ENCODE data around the gene XPNPEP1.

Gene XPNPEP1

DNA sequence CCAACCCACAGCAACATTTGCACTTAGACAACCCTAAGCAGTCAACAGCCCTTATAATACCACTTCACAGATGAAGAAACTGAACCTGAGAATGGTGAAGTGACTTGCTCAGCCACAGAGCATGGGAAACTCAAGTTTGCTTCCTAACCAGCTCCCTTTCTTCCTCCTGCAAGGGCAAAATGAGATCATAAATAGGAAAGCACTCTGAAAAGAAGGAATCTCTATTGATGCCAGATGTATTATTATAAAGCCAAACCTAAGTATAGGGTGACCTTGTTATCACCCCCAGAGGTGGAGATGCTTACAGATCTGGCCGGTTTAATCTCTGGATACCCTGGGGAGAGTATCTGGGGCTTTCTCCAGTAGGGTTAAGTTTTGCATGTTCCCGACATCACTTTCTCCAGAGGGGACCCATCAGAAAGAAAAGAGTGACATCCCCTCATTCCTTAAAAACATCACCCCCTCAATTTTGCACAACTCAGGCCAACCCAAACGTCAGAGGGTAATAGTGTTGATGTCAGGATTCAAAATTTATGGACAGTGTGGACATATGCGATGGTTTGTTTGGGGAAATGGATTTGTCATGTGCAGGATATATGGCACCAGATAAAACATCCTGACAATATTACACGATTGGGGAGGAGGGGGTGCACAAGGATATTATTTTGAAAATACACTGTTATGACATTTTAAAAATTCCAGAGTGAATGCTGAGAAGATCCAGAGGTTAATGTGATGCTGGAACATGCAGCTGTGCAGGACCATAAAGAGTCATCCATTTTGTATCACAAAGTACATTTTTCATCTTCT is 24.0 kb upstream of the XPNPEP1 start:
- DNase-seq (ENCODE audit: low spot score), result no peak

DNA sequence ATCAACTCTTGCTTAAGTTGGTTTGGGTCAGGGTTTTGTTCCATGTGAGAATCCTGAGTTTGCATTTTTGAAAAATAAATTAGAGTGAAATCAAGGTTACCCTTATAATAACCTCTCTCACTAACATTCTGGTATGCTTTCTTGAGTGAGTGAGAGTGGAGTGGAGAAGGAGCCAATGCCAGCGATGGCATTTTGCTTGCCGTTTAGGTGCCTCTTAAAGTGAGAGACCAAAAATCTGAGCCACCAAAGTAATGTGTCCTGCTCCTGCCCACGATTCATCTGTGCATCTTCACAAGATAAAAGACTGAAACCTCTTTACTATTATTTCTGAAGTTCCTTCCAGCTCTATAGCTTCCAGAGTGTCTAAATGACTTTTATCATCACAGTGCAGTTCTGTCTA is 23.4 kb upstream of the XPNPEP1 start:
- DNase-seq (ENCODE audit: low spot score), result no peak

DNA sequence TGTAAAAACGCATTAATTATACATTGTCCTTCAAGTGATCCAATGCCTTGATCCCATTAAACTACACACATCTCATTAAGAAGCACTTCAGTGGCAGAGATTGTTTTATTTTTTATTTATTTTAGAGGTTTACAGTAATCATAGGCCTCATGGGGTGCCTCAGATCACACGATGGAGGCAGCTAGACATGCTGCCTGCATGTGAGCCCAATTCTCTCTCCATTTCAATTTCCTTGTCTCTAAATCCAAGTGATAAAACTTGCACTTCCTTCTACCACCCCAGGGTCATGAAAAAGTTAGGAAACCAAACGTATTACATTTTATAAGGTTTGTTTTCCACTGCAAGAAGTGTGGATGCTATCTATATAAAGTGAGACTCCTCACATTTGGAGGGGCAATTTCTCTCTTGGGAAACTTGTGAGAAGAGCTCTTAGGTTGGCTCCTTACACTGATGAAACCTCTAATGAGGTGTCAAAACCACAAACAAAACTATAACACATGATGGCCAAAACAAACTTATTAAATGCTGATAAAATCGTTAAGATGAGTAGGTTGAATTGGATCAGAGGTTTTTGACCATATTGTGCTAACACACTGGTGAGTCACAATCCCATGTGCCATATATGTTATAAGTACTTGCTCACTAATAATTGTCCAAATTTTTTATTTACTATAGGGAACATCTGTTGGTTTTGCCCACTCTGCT is 22.3 kb upstream of the XPNPEP1 start:
- no peak for DNase-seq (ENCODE audit: low spot score)

DNA sequence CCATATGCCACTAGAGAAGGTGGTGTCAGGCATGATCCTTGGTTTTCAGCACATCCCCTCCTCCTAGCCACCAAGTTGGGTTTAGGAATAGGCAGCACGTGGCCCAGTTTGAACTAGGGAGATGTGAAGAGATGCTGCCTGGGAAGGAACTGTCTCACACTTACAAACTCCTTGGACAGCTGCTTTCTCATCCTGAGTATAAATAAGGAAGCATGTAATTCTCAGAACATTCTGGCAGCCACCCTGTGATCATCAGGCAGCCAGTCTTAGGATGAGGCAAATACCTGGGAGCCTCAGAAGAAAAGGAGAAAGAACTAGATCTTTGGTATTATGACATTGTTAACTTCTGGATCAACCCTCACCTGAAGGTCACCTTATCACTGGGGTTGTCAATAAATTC is 21.3 kb upstream of the XPNPEP1 start:
- no peak for DNase-seq (ENCODE audit: low spot score)

DNA sequence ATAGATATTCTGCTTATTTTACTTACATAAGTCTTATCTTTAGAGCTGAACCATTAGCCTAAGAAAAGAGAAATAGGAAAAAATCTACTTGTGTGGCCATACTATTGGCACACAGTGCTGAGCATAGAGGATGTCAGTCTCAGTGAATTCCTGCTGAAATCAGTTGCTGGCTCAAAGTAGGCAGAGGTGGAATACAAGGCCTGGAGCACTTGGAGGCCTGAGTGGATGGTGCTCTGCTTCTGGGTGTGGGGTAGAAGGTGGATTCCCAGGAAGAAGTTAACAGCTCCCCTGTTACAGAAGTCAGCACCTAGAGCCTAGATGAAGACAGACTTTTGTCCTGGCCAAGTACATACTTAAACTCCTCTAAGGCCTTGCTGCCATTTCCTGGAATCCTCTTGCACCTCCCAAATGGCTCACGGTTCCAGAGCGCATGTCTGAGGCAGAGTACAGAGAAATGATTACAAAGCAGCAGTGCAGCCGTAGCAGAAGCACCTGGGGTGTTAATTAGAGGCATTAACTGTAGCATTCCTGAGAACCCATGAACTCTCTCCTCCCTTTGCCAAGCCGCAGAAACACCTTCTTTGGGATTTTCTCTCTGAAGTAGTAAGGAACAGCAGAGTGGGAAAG is 18.0 kb upstream of the XPNPEP1 start:
- no peak for DNase-seq (ENCODE audit: low spot score)

DNA sequence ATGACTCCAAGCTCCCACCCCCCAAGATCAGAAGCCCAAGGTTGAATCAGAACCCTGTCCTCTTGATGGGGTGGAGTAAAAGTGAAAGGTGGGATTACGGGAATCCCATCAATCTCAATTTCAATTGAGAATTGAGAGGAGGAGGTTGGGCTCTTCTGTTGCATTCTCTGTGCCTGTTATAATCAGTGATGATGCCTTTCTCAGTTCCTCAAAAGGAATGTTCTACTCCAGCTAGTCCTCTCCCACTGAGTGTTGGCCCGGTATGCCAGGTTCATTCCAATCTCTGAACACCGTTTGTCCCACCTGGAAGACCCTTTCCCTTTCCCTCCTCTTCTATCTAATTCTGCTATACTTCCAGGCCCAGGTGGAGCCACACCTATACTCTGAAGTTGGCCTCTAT is 17.2 kb upstream of the XPNPEP1 start:
- no peak for DNase-seq (ENCODE audit: low spot score)

DNA sequence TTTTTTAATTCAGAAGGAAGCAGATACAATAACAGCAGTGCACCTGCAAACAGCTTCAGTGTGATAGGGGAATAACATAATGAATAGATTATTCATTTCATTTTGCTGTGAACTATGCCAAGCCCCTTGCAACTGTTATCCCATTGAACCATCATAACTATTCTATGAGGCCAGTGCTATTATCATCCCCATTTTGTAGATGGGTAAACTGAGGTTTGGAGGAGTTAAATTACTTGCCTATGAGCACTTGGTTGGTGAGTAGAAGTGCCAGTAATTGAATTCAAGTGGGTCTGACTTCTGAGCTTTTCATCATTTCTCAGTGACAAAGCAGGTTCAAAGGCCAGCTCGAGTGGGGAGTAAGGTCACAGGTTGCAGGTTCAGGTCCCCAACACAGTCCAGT is 16.8 kb upstream of the XPNPEP1 start:
- DNase-seq (ENCODE audit: low spot score), result no peak

DNA sequence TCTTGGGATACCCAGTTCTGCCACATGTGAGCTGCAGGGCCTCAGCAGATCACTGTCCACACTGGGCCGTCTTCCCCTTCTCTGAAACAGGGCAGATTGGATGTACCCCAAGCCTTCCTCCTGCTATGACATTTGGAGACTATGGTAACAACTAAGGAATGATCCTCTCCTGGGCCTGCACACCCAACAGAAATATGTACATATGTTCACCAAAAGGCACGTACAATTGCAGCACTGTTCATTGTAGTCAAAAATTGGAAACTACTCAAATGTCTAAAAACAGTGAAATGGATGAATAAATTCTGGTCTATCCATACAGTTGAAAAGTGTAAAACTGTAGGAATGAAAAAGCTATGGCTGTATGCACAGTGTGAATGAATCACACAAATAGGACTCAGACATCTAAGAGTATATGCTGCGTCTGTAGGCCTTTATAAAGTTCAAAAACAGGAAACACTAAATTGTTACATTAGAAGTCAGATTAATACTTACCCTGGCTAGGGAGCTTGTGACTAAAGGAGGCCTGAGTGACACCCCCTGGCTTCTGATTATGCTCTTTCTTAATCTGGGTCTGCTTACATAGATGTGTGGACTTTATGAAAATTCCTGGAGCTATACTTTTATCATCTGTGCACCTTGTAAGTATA is 16.1 kb upstream of the XPNPEP1 start:
- no peak for DNase-seq (ENCODE audit: low spot score)

DNA sequence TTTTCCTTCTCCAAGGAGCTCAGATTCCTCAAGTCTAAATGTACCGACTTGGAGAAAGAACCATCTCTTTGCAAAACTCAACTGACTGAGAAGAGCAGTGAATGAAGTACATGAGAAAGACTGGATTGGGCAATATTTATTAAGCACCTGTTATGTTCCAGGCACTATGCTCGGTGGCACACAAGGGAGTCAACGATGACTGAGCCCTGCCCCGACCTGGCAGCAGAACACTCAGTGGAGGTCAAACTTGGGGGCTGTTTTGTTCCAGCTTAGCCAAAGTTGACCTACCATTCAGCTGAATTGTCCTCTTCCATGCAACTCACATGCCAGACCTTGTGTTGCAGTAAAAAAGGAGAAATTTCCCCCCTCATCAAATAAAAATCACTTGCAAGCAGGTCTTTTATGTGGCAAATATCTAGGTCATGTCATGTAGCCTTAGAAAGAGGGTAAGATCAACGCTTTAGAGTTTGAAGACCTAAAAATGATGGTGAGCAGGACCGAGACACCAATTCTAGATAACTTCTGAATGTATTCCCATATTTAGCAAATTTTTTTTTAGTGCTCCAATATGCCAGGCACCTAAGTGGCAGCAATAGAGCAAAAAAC is 14.3 kb upstream of the XPNPEP1 start:
- no peak for DNase-seq (ENCODE audit: low spot score)

DNA sequence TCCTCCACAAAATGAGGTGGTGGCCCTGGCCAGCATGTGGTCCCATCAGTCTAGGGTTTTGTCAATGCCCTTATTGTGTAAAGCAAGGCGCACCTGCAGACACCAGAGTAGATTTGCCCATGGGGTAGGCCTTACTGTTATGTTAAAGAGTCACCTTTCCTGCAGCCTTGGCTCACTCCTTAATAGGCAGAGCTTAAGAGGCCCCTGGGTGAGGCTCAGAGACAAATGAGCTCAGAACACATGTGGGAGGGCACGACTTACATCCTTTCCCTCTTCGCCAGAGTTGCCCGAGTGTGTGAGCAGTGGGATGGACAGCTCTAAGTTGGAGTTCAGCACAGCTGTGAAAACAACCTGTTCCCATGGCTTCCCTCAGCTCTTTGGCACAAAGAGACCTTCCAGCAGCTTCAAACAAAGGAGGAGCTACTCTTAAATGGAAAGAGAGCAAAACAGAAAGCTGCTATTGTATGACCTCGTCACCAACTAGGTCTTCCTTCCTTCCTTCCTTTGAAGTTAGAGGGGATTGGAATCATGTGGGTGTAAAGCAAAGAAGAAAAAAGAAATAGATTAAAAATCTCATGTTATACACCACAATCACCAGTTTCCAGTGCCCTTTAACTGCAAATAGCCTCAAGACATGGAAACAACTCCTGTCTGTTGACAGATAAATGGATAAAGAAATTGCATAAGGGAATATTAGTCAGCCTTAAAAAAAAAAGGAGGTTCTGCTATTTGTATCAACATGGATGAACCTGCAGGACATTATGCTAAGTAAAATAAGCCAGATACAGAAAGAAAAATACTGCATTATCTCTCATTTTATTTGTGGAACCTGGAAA is 11.9 kb upstream of the XPNPEP1 start:
- no peak for DNase-seq (ENCODE audit: low spot score)

DNA sequence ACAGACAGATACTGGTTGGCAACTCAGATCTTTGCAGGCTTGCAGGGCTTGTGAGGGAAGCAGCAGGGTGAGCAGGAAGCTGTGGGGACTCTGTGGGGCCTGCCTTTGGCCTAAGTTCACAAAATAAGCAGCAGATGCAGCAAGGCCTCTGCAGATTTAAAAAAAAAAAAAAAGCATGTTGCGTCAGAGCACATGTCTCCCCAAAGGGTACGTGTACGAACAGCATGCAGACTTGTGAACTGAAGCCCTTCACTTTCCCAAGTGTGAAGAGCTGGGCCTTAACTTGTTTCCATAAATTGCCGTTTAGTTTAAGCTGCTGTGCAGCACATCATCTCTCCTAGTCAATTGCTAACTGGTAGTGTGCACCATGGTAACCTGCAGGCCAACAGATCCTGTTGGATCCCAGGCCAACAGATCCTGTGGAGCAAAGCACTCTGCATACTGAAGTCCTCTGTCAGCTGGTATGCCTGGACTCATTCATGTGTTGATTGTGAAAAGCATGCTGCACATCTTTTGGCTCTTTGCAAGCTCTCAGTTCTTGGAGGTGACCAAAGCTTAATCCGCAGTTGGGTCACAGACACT is 10.8 kb upstream of the XPNPEP1 start:
- no peak for DNase-seq (ENCODE audit: low spot score)

DNA sequence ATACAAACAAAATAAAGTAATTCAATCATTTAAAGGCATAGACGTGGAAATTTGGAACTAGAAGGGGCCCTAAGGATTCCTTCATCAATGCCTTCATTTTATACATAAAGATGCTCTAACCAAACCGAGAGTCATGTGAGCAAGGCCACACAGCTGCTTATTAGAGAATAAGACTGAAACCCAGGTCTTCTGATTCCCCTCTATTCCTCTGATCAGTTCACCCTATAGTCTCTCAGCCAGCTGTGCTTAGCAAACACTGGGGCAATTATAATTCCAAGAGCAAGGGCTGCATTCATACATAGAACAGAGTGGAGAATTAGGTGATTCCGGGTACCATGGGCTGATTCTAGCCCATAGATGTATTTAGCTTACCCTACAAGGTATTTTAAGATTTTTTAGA is 9.7 kb upstream of the XPNPEP1 start:
- no peak for DNase-seq (ENCODE audit: low spot score)

DNA sequence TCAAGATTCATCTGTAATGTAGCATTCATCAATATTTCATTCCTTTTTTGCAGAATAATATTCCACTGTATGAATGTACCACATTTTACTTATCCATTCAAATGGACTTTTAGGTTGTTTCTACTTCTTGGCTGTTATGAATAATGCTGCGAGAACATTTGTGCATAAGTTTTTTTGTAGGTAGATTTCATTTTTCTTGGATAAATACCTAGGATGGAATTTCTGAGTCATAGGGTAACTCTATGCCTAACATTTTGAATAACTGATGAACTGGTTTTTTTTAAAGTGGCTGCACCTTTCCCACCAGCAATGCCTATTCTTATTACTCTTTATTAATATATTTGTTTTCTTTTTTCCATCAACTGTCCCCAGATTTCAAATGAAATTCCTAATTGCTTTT is 9.1 kb upstream of the XPNPEP1 start:
- no peak for DNase-seq (ENCODE audit: low spot score)

DNA sequence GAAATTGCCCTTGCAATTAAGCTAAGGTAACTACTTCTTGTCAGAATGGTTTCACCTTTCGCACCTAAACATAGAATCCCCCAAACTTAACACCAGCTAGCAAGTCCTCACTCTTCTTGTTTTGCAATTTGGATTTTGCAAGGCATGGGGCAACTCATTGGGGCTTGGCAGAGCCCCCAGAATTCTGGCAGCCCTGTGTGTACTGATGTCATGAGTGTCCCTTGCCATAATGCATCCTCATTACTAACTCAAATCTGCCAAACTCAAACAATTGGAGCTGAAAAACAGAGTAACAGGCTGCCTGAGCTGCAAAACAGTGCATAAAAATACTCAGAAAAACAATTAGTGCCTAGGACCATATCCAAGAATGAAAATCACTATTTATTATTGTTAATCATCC is 7.9 kb upstream of the XPNPEP1 start:
- no peak for DNase-seq (ENCODE audit: low spot score)

DNA sequence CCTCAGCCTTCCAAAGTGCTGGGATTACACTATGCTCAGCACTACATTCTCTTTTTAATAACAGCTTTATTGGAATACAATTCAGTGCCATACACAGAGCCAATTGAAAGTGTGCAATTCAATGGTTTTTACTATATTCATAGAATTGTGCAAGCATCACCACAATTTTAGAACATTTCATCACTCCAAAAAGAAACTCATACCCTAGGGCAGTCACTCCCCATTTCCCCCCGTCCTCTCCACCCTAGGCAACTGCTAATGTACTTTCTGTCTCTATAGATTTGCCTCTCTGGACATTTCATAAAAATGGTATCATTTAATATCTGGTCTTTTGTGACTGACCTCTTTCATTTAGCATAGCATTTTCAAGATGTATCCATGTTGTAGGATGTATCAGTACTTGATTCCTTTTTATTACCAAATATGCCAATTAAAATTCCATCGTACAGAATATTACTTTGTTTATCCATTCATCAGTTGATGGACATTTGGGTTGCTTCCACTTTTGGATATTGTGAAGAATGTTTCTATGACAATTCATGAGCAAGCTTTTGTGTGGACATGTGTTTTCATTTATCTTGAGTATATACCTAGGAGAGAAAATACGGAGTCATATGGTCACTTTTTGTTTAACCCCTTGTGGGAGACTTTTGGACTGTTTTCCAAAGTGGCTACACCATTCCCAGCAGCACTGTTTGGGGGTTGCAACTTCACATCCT is 6.3 kb upstream of the XPNPEP1 start:
- DNase-seq (ENCODE audit: low spot score), result no peak

DNA sequence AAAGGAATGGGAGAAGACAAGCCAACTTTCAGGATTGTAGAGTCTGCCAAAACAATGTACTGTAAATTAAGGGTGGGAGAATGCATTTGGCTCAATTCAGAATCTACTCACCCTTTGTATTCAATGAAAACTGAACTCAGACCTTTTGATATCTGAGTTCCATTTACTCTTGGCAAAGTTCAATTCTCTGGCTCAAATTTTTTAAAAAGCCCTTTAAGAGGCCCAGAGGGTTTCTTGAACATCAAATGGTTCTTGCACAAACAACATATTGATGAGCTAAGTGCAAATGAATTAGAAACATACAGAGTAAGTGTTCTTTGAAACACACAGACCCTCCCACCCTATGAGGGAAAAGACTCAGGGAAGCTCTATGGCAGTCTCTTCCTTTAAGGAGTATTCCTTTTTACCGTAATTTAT is 5.2 kb upstream of the XPNPEP1 start:
- no peak for DNase-seq (ENCODE audit: low spot score)

DNA sequence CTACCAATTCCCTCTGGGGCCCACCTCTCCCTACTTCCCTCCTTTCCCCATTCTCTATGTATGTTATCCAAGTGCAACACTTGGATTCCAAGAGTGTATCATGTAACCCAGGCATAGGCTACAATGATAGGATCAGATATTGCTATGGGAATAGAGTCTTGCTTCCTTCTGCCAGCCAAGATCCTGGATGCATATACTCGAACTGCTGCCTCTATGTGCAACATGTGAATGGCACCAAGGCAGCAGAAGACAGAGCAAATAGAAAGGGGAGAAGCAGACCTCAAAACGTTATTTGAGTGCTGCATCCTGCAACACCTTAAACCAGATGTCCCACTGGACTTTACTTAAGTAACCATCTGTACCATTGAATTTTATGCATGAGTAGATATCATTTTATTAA is 3.5 kb upstream of the XPNPEP1 start:
- no peak for DNase-seq (ENCODE audit: low spot score)

DNA sequence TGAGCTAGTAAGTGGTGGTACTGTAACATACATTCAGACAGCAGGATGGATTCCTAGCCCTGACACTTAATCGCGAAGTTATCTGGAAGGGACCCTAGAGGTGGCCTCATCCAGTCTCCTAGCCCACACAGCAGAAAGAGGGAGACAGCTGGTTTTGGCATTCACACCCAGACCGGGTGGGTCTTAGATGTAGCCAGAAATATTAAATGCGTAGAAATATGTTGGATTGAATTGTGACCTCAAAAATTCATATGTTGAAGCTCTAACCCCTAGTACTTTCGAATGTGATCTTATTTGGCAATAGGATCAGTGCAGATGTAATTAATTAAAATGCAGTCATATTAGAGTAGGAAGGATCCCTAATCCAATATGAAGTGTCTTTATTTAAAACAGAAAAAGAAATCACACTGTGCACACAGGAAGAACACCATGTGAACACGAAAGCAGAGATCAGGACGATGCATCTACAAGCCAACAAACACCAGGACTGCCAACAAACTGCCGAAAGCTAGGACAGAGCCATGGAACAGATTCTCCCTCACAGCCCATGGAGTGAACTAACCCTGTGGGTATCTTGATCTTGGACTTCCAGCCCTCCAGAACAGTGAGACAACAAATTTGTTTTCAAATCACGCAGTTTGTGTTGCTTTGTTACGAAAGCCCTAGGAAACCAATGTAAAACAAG is 2.9 kb upstream of the XPNPEP1 start:
- DNase-seq (ENCODE audit: low spot score), result no peak

DNA sequence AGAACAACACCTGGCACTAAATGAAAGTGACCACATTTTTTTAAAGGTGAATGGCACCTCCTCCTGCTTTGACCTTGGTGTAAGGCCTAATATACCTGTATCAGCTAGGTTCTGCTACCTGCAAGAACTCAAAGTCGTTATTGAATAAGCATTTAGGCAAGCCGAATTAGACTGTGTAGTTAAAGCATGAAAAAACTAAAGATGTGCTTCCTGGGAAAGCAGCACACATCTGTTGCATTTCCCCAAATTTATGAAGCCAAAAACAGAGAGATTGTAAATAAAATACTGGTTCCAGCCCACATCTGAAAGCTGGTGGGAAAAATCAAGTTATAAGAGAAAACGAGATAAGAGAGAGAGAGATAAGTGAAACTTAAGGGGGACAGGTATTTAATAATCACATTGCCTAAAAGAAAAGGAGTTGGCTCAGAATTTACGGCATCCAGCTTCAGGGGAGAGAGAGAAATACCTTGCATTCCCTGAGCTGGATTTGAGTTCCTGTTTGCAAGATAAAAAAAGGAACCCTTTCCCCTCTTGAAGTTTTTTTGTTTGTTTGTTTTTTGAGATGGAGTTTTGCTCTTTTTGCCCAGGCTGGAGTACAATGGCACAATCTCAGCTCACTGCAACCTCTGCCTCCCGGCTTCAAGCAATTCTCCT is 1.8 kb upstream of the XPNPEP1 start:
- no peak for DNase-seq (ENCODE audit: low spot score)
